NB4 (cell line): ENCODE data around the gene GLRA3.
"Not testable (repeated sequence)": the region's sequence is repeated elsewhere in the genome, so short reads cannot be mapped to it uniquely, and the experiment has no call there.

Source experiments
- DNase-seq: peaks from one replicate; pipeline ENCODE4 v3.0.0; 2010; ENCODE audit warnings: low read depth
- H3K4me3 ChIP-seq: one replicate; pipeline ENCODE4 v1.5.1; 2011; ENCODE audit warnings: mild to moderate bottlenecking, low read depth, low read length, moderate library complexity
- CTCF ChIP-seq: IDR thresholded peaks from one replicate; pipeline ENCODE4 v1.5.1; 2012; ENCODE audit warnings: low read depth, low read length
- MAX ChIP-seq: IDR thresholded peaks from 2 replicates; pipeline ENCODE4 v1.6.1; 2011; ENCODE audit warnings: low read depth, low read length
- MYC ChIP-seq: IDR thresholded peaks from 2 replicates; pipeline ENCODE4 v1.6.1; 2011; ENCODE audit warnings: low read depth, low read length
- POLR2A ChIP-seq: IDR thresholded peaks from 2 replicates; pipeline ENCODE4 v1.6.1; 2011; ENCODE audit warnings: mild to moderate bottlenecking; ENCODE audit not compliant: insufficient read length; ENCODE audit errors: extremely low read depth

Gene GLRA3

GRCh38 chr4:174646326-174646725, 182.7 kb downstream of the GLRA3 start:
- no peak overlapping the region for H3K4me3 ChIP-seq
- no peak for DNase-seq
- TF ChIP-seq POLR2A (no peak), CTCF (no peak), MAX (no peak), MYC (no peak)

GRCh38 chr4:174640146-174640545, 188.9 kb downstream of the GLRA3 start:
- no peak for DNase-seq
- H3K4me3 ChIP-seq = no peak overlapping the region
- TF ChIP-seq CTCF = no peak
- no peak for TF ChIP-seq MYC
- TF ChIP-seq POLR2A = no peak
- TF ChIP-seq MAX = no peak

- TF ChIP-seq MAX = no peak
- TF ChIP-seq POLR2A = no peak
- no peak for TF ChIP-seq MYC
- TF ChIP-seq CTCF = no peak
- H3K4me3 ChIP-seq = no peak overlapping the region
- no peak for DNase-seq
Measured at GRCh38 chr4:174635732-174636131, 193.3 kb downstream of the GLRA3 start.

GRCh38 chr4:174633399-174633798, 195.6 kb downstream of the GLRA3 start:
- no peak for TF ChIP-seq POLR2A
- TF ChIP-seq MYC = no peak
- TF ChIP-seq CTCF = no peak
- no peak for TF ChIP-seq MAX
- DNase-seq = no peak
- no peak overlapping the region for H3K4me3 ChIP-seq

GRCh38 chr4:174631901-174632758, 196.9 kb downstream of the GLRA3 start:
- peak; percentile 39 for DNase-seq
- no peak overlapping the region for H3K4me3 ChIP-seq
- TF ChIP-seq CTCF (peak; percentile 72), POLR2A (no peak), MAX (no peak), MYC (no peak)

GRCh38 chr4:174629907-174630450, 199.1 kb downstream of the GLRA3 start:
- H3K4me3 ChIP-seq, DNase-seq: not testable (repeated sequence)
